CD8-positive, alpha-beta memory T cell (primary cell): ENCODE measurements around the gene ATP6V1C2. TPM values are rescaled to one million over a fixed set of nuclear protein-coding genes. Genes with fewer than 3 reads are reported as not detected.

Experiments
- CTCF ChIA-PET: fragments of 350-600 bp; sonication (Branson Sonifier 250); formaldehyde crosslinking; loops from one replicate; lab custom pipeline; 2021; ENCODE audit warnings: antibody characterized with exemption; lab: Charles Lee
- POLR2A ChIA-PET: fragments of 350-600 bp; sonication (Branson Sonifier 250); formaldehyde crosslinking; loops from one replicate; lab custom pipeline; 2021; ENCODE audit warnings: antibody characterized with exemption; lab: Charles Lee
- DNase-seq, 5 donors: peaks; one replicate each; pipeline versions ENCODE4 v3.0.0 to v3.0.0-alpha.2; 2020 to 2022; ENCODE audit warnings: mixed read lengths in 1 of 5
- H3K27ac ChIP-seq: one replicate; pipeline ENCODE4 v1.7.0; 2013; ENCODE audit warnings: low read depth, mild to moderate bottlenecking, low read length, moderate library complexity
- H3K27me3 ChIP-seq: 2 replicates; pipeline ENCODE4 v1.7.0; 2013; ENCODE audit warnings: low read length, mild to moderate bottlenecking; ENCODE audit not compliant: insufficient read depth, poor library complexity, severe bottlenecking
- H3K36me3 ChIP-seq: 2 replicates; pipeline ENCODE4 v1.7.0; 2013; ENCODE audit warnings: mild to moderate bottlenecking, low read length, moderate library complexity; ENCODE audit not compliant: insufficient read depth
- H3K4me1 ChIP-seq: 2 replicates; pipeline ENCODE4 v1.7.0; 2013; ENCODE audit warnings: mild to moderate bottlenecking, low read length, moderate library complexity; ENCODE audit not compliant: insufficient read depth
- H3K4me3 ChIP-seq: 2 replicates; pipeline ENCODE4 v1.7.0; 2013; ENCODE audit warnings: mild to moderate bottlenecking, low read length
- H3K9me3 ChIP-seq: 2 replicates; pipeline ENCODE4 v1.7.0; 2013; ENCODE audit warnings: mild to moderate bottlenecking, low read length
- H3K27ac Mint-ChIP-seq, 8 donors: one replicate each; pipeline ENCODE4 v1.8.0; 2020 to 2021; ENCODE audit warnings: mixed read lengths in 8 of 8, mild to moderate bottlenecking in 6 of 8, inconsistent platforms in 3 of 8, moderate library complexity in 3 of 8
- H3K27me3 Mint-ChIP-seq, 2 donors: one replicate each; pipeline ENCODE4 v1.8.0; 2020 to 2021; ENCODE audit warnings: mixed read lengths in 2 of 2, mild to moderate bottlenecking in 1 of 2, moderate library complexity in 1 of 2
- H3K36me3 Mint-ChIP-seq, 3 donors: one replicate each; pipeline ENCODE4 v1.8.0; 2020 to 2021; ENCODE audit warnings: mixed read lengths in 3 of 3, inconsistent platforms in 1 of 3, mild to moderate bottlenecking in 1 of 3
- H3K4me1 Mint-ChIP-seq, 3 donors: one replicate each; pipeline ENCODE4 v1.8.0; 2020 to 2021; ENCODE audit warnings: mixed read lengths in 3 of 3, inconsistent platforms in 1 of 3, mild to moderate bottlenecking in 1 of 3
- H3K4me3 Mint-ChIP-seq, 7 donors: one replicate each; pipeline ENCODE4 v1.8.0; 2020 to 2021; ENCODE audit warnings: mixed read lengths in 7 of 7, mild to moderate bottlenecking in 6 of 7, moderate library complexity in 4 of 7, inconsistent platforms in 2 of 7
- H3K9me3 Mint-ChIP-seq, 5 donors: one replicate each; pipeline ENCODE4 v1.8.0; 2020 to 2022; ENCODE audit warnings: mixed read lengths in 5 of 5, mild to moderate bottlenecking in 3 of 5, moderate library complexity in 2 of 5, inconsistent platforms in 1 of 5
- polyA plus RNA-seq: library from polyadenylated mRNA; unstranded; fragments of 300-500 nt; fragmentation: Illumina TruSeq; gene quantifications from one replicate; pipeline ENCODE4 v1.2.3, GENCODE V29; 2021
- total RNA-seq, 2 experiments: library from RNA; stranded (reverse); gene quantifications; one replicate each; pipeline ENCODE4 v1.2.3, GENCODE V29; 2021

ATP6V1C2 gene
- total and polyA plus RNA-seq, 3 experiments from 2014 or later: 0.09 to 0.24 TPM; not detected in 1

GRCh38 chr2:10712185-10712809, 9.1 kb upstream of the ATP6V1C2 start:
- Histone ChIP-seq H3K27me3 (no peaks in the 10 kb centered on the region), H3K9me3 (no peaks in the 10 kb centered on the region), H3K27ac (no peak overlapping the region), H3K4me3 (no peak overlapping the region), H3K36me3 (no peaks in the 10 kb centered on the region), H3K4me1 (peaks cover 4% of the 10 kb centered on the region)
- POLR2A ChIA-PET: no interaction called here
- peaks cover 4 to 8% (median 6%) of the 10 kb centered on the region in 3 donors for H3K4me1 Mint-ChIP-seq
- no peak for DNase-seq
- H3K36me3 Mint-ChIP-seq: no peaks in the 10 kb centered on the region
- H3K9me3 Mint-ChIP-seq: no peaks in the 10 kb centered on the region
- H3K27me3 Mint-ChIP-seq: peaks cover 22 to 39% of the 10 kb centered on the region in 2 donors
- H3K27ac Mint-ChIP-seq: peak overlapping the region in 1 of 8 donors; percentile 17
- CTCF ChIA-PET: no interaction called here
- H3K4me3 Mint-ChIP-seq: peak overlapping the region in 1 of 7 donors; percentile 28

- H3K9me3 ChIP-seq: no peaks in the 10 kb centered on the region
- ChIA-PET POLR2A (no interaction called here), CTCF (interaction anchor here (2.3 kb wide), 1 partner anchor 10 kb away, joined by 6 read pairs; no protein-coding TSS in a partner anchor)
- peaks cover 4% of the 10 kb centered on the region for H3K4me1 ChIP-seq
- no peaks in the 10 kb centered on the region for H3K36me3 ChIP-seq
- H3K4me3 ChIP-seq: no peak overlapping the region
- no peaks in the 10 kb centered on the region for H3K36me3 Mint-ChIP-seq
- DNase-seq: no peak
- peaks cover 6 to 12% (median 8%) of the 10 kb centered on the region in 3 donors for H3K4me1 Mint-ChIP-seq
- peaks cover 11 to 28% of the 10 kb centered on the region in 2 donors for H3K27me3 Mint-ChIP-seq
- H3K27ac Mint-ChIP-seq: no peak overlapping the region
- no peak overlapping the region for H3K27ac ChIP-seq
- H3K9me3 Mint-ChIP-seq: no peaks in the 10 kb centered on the region
- H3K4me3 Mint-ChIP-seq: no peak overlapping the region
- H3K27me3 ChIP-seq: peaks cover 8% of the 10 kb centered on the region
These were observed 4.8 kb upstream of the ATP6V1C2 start for GRCh38 chr2:10716581-10716980.

GRCh38 chr2:10717628-10718027, 3.8 kb upstream of the ATP6V1C2 start:
- no peaks in the 10 kb centered on the region for H3K9me3 ChIP-seq
- DNase-seq: no peak
- H3K27me3 ChIP-seq: peaks cover 13% of the 10 kb centered on the region
- H3K27ac ChIP-seq: no peak overlapping the region
- ChIA-PET POLR2A (no interaction called here), CTCF (interaction anchor here (2.3 kb wide), 1 partner anchor 9 kb away, joined by 6 read pairs; no protein-coding TSS in a partner anchor)
- Mint-ChIP-seq H3K9me3 (no peaks in the 10 kb centered on the region), H3K4me3 (no peak overlapping the region), H3K27me3 (peaks cover 18 to 34% of the 10 kb centered on the region in 2 donors), H3K27ac (no peak overlapping the region), H3K4me1 (peaks cover 9 to 16% (median 13%) of the 10 kb centered on the region in 3 donors), H3K36me3 (no peaks in the 10 kb centered on the region)
- H3K4me3 ChIP-seq: no peak overlapping the region
- H3K4me1 ChIP-seq: peaks cover 10% of the 10 kb centered on the region
- H3K36me3 ChIP-seq: no peaks in the 10 kb centered on the region

GRCh38 chr2:10720306-10720705, 1.1 kb upstream of the ATP6V1C2 start:
- Histone ChIP-seq H3K27ac (no peak overlapping the region), H3K4me3 (no peak overlapping the region), H3K4me1 (peaks cover 10% of the 10 kb centered on the region), H3K9me3 (no peaks in the 10 kb centered on the region), H3K27me3 (peaks cover 14% of the 10 kb centered on the region), H3K36me3 (no peaks in the 10 kb centered on the region)
- POLR2A ChIA-PET: no interaction called here
- DNase-seq: no peak
- Mint-ChIP-seq H3K9me3 (no peaks in the 10 kb centered on the region), H3K36me3 (no peaks in the 10 kb centered on the region), H3K27ac (peak overlapping the region in 1 of 8 donors; percentile 82), H3K4me1 (peaks cover 11 to 20% (median 11%) of the 10 kb centered on the region in 3 donors), H3K4me3 (peak overlapping the region in 4 of 7 donors; percentile 31 to 73 (median 42)), H3K27me3 (peaks cover 29 to 50% of the 10 kb centered on the region in 2 donors)
- CTCF ChIA-PET: no interaction called here

- Histone ChIP-seq H3K36me3 (no peaks in the 10 kb centered on the region), H3K9me3 (no peaks in the 10 kb centered on the region), H3K4me1 (peaks cover 10% of the 10 kb centered on the region), H3K27ac (no peak overlapping the region), H3K4me3 (no peak overlapping the region), H3K27me3 (peaks cover 14% of the 10 kb centered on the region)
- ChIA-PET POLR2A (no interaction called here), CTCF (no interaction called here)
- H3K27ac Mint-ChIP-seq: peak overlapping the region in 1 of 8 donors; percentile 82
- H3K27me3 Mint-ChIP-seq: peaks cover 29 to 52% of the 10 kb centered on the region in 2 donors
- peak overlapping the region in 6 of 7 donors; percentile 12 to 73 (median 42) for H3K4me3 Mint-ChIP-seq
- H3K36me3 Mint-ChIP-seq: no peaks in the 10 kb centered on the region
- H3K4me1 Mint-ChIP-seq: peaks cover 11 to 20% (median 11%) of the 10 kb centered on the region in 3 donors
- no peaks in the 10 kb centered on the region for H3K9me3 Mint-ChIP-seq
- DNase-seq: no peak
These were observed 459 bp upstream of the ATP6V1C2 start for GRCh38 chr2:10720947-10721395.

GRCh38 chr2:10722252-10722825, 909 bp downstream of the ATP6V1C2 start:
- H3K4me3 ChIP-seq: no peak overlapping the region
- peak overlapping the region; percentile 8 to 79 (median 59) for H3K4me3 Mint-ChIP-seq

GRCh38 chr2:10732924-10733565, 11.6 kb downstream of the ATP6V1C2 start:
- H3K4me1 Mint-ChIP-seq: peaks cover 0 to 2% (median 0%) of the 10 kb centered on the region in 3 donors
- POLR2A ChIA-PET: no interaction called here

More at GRCh38 chr2:10722252-10722825, 909 bp downstream of the ATP6V1C2 start:
- CTCF ChIA-PET: interaction anchor here (1.1 kb wide), 1 partner anchor 22 kb away, joined by 3 read pairs; no protein-coding TSS in a partner anchor
- no peak overlapping the region for H3K27ac Mint-ChIP-seq
- Histone ChIP-seq H3K9me3 (no peaks in the 10 kb centered on the region), H3K4me1 (peaks cover 10% of the 10 kb centered on the region), H3K27ac (no peak overlapping the region), H3K36me3 (no peaks in the 10 kb centered on the region), H3K27me3 (peaks cover 14% of the 10 kb centered on the region)
- no peaks in the 10 kb centered on the region for H3K9me3 Mint-ChIP-seq
- peaks cover 11 to 20% (median 11%) of the 10 kb centered on the region in 3 donors for H3K4me1 Mint-ChIP-seq
- peaks cover 31 to 58% of the 10 kb centered on the region in 2 donors for H3K27me3 Mint-ChIP-seq
- no peak for DNase-seq
- H3K36me3 Mint-ChIP-seq: no peaks in the 10 kb centered on the region
- POLR2A ChIA-PET: no interaction called here

GRCh38 chr2:10733566-10733925, 12.1 kb downstream of the ATP6V1C2 start:
- no peak overlapping the region for H3K4me3 Mint-ChIP-seq
- Histone ChIP-seq H3K27ac (no peak overlapping the region), H3K36me3 (no peaks in the 10 kb centered on the region), H3K4me3 (no peak overlapping the region), H3K9me3 (no peaks in the 10 kb centered on the region), H3K4me1 (no peaks in the 10 kb centered on the region), H3K27me3 (peaks cover 3% of the 10 kb centered on the region)
- ChIA-PET CTCF (no interaction called here), POLR2A (no interaction called here)
- H3K27ac Mint-ChIP-seq: no peak overlapping the region
- no peaks in the 10 kb centered on the region for H3K36me3 Mint-ChIP-seq
- DNase-seq: no peak
- peaks cover 2 to 5% of the 10 kb centered on the region in 2 donors for H3K27me3 Mint-ChIP-seq
- no peaks in the 10 kb centered on the region for H3K9me3 Mint-ChIP-seq
- peaks cover 0 to 2% (median 0%) of the 10 kb centered on the region in 3 donors for H3K4me1 Mint-ChIP-seq

More at GRCh38 chr2:10732924-10733565, 11.6 kb downstream of the ATP6V1C2 start:
- Histone ChIP-seq H3K4me1 (no peaks in the 10 kb centered on the region), H3K36me3 (no peaks in the 10 kb centered on the region), H3K27me3 (peaks cover 3% of the 10 kb centered on the region), H3K4me3 (no peak overlapping the region), H3K9me3 (no peaks in the 10 kb centered on the region), H3K27ac (no peak overlapping the region)
- Mint-ChIP-seq H3K36me3 (no peaks in the 10 kb centered on the region), H3K9me3 (no peaks in the 10 kb centered on the region), H3K27me3 (peaks cover 2% of the 10 kb centered on the region in 2 donors), H3K4me3 (peak overlapping the region in 1 of 7 donors; percentile 19), H3K27ac (no peak overlapping the region)
- CTCF ChIA-PET: no interaction called here
- no peak for DNase-seq
